ENCODE results near the gene CCN2.

DNA sequence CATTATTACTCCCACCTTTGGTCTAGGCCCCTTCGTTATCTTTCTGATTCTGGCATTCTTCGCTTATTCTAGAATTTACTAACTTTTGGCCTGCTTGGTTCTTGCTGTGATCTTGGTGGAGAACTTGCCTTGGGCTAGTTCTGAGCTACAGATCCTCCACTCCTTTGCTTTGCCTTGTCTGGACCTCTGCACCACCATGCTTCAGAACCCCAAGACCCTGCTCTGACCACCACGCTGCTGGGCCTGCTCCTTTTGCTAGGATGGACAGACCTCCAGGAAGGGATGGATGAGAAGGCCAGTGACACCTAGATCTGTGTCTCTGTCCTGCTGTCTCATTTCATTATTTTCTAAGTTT, 30.4 kb upstream of the CCN2 start:
- no peak for TF ChIP-seq POLR2A (IDR thresholded peaks at IDR 0.05)
- TF ChIP-seq, protein P1, sequence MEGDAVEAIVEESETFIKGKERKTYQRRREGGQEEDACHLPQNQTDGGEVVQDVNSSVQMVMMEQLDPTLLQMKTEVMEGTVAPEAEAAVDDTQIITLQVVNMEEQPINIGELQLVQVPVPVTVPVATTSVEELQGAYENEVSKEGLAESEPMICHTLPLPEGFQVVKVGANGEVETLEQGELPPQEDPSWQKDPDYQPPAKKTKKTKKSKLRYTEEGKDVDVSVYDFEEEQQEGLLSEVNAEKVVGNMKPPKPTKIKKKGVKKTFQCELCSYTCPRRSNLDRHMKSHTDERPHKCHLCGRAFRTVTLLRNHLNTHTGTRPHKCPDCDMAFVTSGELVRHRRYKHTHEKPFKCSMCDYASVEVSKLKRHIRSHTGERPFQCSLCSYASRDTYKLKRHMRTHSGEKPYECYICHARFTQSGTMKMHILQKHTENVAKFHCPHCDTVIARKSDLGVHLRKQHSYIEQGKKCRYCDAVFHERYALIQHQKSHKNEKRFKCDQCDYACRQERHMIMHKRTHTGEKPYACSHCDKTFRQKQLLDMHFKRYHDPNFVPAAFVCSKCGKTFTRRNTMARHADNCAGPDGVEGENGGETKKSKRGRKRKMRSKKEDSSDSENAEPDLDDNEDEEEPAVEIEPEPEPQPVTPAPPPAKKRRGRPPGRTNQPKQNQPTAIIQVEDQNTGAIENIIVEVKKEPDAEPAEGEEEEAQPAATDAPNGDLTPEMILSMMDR (IDR thresholded peaks at IDR 0.05) = no peak

All from adrenal gland (tissue), 5 donors.